GM19023 (cell line): Measurements from ENCODE around the gene UST.
A peak's percentile ranks its signal among the peaks of the same experiment; 100 is the strongest.
"Not testable (repeated sequence)": the region's sequence is repeated elsewhere in the genome, so short reads cannot be mapped to it uniquely, and the experiment has no call there.

Source experiments
- ATAC-seq: cut with Tn5 transposase; IDR thresholded peaks from one replicate; pipeline ENCODE4 v1.9.1; 2021; ENCODE audit warnings: mild to moderate bottlenecking, moderate library complexity; ENCODE audit not compliant: unreplicated experiment

UST gene

GRCh38 chr6:148864941-148865340 lies 118.1 kb downstream of the UST start:
- ATAC-seq, result no peak

- ATAC-seq, result peak; percentile 93
These were observed 119.9 kb downstream of the UST start for GRCh38 chr6:148866657-148867268.

- ATAC-seq, result no peak
These were observed 121.0 kb downstream of the UST start for GRCh38 chr6:148867862-148868261.

- no peak for ATAC-seq
These were observed 121.5 kb downstream of the UST start for GRCh38 chr6:148868314-148868713.

GRCh38 chr6:148868901-148869300 lies 122.1 kb downstream of the UST start:
- ATAC-seq, result no peak

GRCh38 chr6:148869585-148869984 lies 122.8 kb downstream of the UST start:
- no peak for ATAC-seq

GRCh38 chr6:148873154-148873553 lies 126.3 kb downstream of the UST start:
- ATAC-seq, result no peak

GRCh38 chr6:148873868-148874267 lies 127.0 kb downstream of the UST start:
- no peak for ATAC-seq

- ATAC-seq, result no peak
These were observed 128.0 kb downstream of the UST start for GRCh38 chr6:148874698-148875293.

- ATAC-seq, result no peak
These were observed 131.9 kb downstream of the UST start for GRCh38 chr6:148878683-148879082.

- not testable (repeated sequence) for ATAC-seq
These were observed 133.9 kb downstream of the UST start for GRCh38 chr6:148880742-148881141.

GRCh38 chr6:148881593-148882311 lies 134.9 kb downstream of the UST start:
- ATAC-seq, result no peak

- no peak for ATAC-seq
These were observed 136.4 kb downstream of the UST start for GRCh38 chr6:148883270-148883669.

- no peak for ATAC-seq
These were observed 137.6 kb downstream of the UST start for GRCh38 chr6:148884461-148884860.

- no peak for ATAC-seq
These were observed 138.5 kb downstream of the UST start for GRCh38 chr6:148885136-148885865.

- ATAC-seq, result no peak
These were observed 139.4 kb downstream of the UST start for GRCh38 chr6:148885925-148886845.

- ATAC-seq, result no peak
These were observed 140.4 kb downstream of the UST start for GRCh38 chr6:148887181-148887580.

- no peak for ATAC-seq
These were observed 142.0 kb downstream of the UST start for GRCh38 chr6:148888856-148889255.

GRCh38 chr6:148890096-148890495 lies 143.3 kb downstream of the UST start:
- ATAC-seq, result no peak

GRCh38 chr6:148890652-148891404 lies 144.0 kb downstream of the UST start:
- ATAC-seq, result no peak
